MM.1S (cell line): ENCODE data around the gene AUTS2.

ENCODE experiments used
- DNase-seq: peaks from one replicate; pipeline ENCODE4 v3.0.0-alpha.2; 2015
- H2AFZ ChIP-seq: fragments of 300-600 bp; sonication (generic); 2 replicates; pipeline ENCODE4 v1.6.0; 2016; ENCODE audit warnings: antibody characterized with exemption, low read length
- H3F3A ChIP-seq: fragments of 300-600 bp; sonication (generic); 2 replicates; pipeline ENCODE4 v1.6.1; 2016; ENCODE audit warnings: mild to moderate bottlenecking, antibody characterized with exemption, low read length, moderate library complexity, mixed read lengths; ENCODE audit not compliant: insufficient read depth
- H3K27ac ChIP-seq: fragments of 300-600 bp; sonication (generic); 2 replicates; pipeline ENCODE4 v1.5.1; 2016; ENCODE audit warnings: mild to moderate bottlenecking, low read length
- H3K27me3 ChIP-seq: fragments of 300-600 bp; sonication (generic); replicated peaks from 2 replicates; pipeline ENCODE4 v1.6.0; 2016; ENCODE audit warnings: low read length; ENCODE audit not compliant: insufficient read depth
- H3K36me3 ChIP-seq: fragments of 300-600 bp; sonication (generic); replicated peaks from 2 replicates; pipeline ENCODE4 v1.6.1; 2016; ENCODE audit warnings: mild to moderate bottlenecking, low read length, mixed read lengths; ENCODE audit not compliant: insufficient read depth
- H3K4me1 ChIP-seq: fragments of 300-600 bp; sonication (generic); 2 replicates; pipeline ENCODE4 v1.6.1; 2016; ENCODE audit warnings: low read length, mixed read lengths
- H3K4me2 ChIP-seq: fragments of 300-600 bp; sonication (generic); 2 replicates; pipeline ENCODE4 v1.6.0; 2016; ENCODE audit warnings: low read depth, low read length
- H3K4me3 ChIP-seq: fragments of 300-600 bp; sonication (generic); 2 replicates; pipeline ENCODE4 v1.5.1; 2016; ENCODE audit warnings: low read length, mixed read lengths
- H3K79me2 ChIP-seq: fragments of 300-600 bp; sonication (generic); 2 replicates; pipeline ENCODE4 v1.6.1; 2016; ENCODE audit warnings: mixed run types, low read length, mixed read lengths
- H3K9ac ChIP-seq: fragments of 300-600 bp; sonication (generic); 2 replicates; pipeline ENCODE4 v1.6.1; 2016; ENCODE audit warnings: low read length, mixed read lengths
- H3K9me2 ChIP-seq: fragments of 300-600 bp; sonication (generic); replicated peaks from 2 replicates; pipeline ENCODE4 v1.6.1; 2016; ENCODE audit warnings: mild to moderate bottlenecking, low read length, mixed read lengths; ENCODE audit not compliant: insufficient read depth
- H3K9me3 ChIP-seq: fragments of 300-600 bp; sonication (generic); replicated peaks from 2 replicates; pipeline ENCODE4 v1.6.1; 2016; ENCODE audit warnings: mild to moderate bottlenecking, low read length, mixed read lengths; ENCODE audit not compliant: insufficient read depth
- H4K20me1 ChIP-seq: fragments of 300-600 bp; sonication (generic); 2 replicates; pipeline ENCODE4 v1.6.1; 2016; ENCODE audit warnings: mild to moderate bottlenecking, low read length, moderate library complexity, mixed read lengths; ENCODE audit not compliant: insufficient read depth
- EZH2 ChIP-seq: fragments of 300-600 bp; sonication (generic); optimal IDR thresholded peaks from 2 replicates; pipeline ENCODE3; 2017; ENCODE audit warnings: low read depth, mild to moderate bottlenecking, antibody characterized with exemption, low read length, mixed read lengths
- EZH2phosphoT487 ChIP-seq: fragments of 300-600 bp; sonication (generic); IDR thresholded peaks from 2 replicates; pipeline ENCODE4 v1.6.1; 2018; ENCODE audit warnings: antibody characterized with exemption, low read length
- TF ChIP-seq, protein P1 (sequence below): fragments of 300-600 bp; sonication (generic); IDR thresholded peaks from 2 replicates; pipeline ENCODE4 v1.5.1; 2016; ENCODE audit warnings: antibody characterized with exemption, low read length, mixed read lengths

The AUTS2 gene

DNA sequence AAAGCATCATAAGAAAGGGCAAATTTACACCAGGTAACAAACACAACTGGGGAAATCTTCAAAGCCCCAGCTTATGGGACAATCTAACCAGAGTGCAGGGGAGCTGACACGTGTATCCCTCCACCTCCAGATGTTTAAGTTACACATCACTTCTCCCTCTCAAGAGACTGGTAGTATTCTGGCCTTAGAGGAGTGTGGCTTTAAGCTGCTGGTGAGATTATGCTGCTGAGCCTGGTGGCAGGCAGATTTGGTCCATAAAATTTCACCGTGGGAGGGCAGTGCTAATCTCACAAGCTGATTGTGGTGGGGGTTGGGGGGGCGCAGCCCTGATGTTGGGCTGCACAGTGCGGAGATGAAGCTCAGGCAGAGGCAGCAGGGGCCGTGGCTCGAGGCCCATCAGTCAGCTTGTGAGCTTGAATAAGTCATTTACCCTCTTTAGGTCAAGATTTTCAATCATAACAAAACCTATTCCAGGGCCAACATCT lies 1102.7 kb downstream of the AUTS2 start:
- Histone ChIP-seq H3K27me3 (no peaks in the 10 kb centered on the region), H3K36me3 (peaks cover 8% of the 10 kb centered on the region; the same call in 1 of the 2 replicates), H3K9me3 (no peaks in the 10 kb centered on the region), H3K9ac (no peak overlapping the region), H4K20me1 (no peaks in the 10 kb centered on the region; the same call in 1 of the 2 replicates), H3K9me2 (no peaks in the 10 kb centered on the region), H3F3A (0 out of 2 replicates have a peak, but pooled peaks cover 6% of the 10 kb centered on the region), H3K4me2 (no peak overlapping the region), H3K4me3 (no peak overlapping the region), H3K27ac (peak overlapping the region; percentile 34; the same call in 1 of the 2 replicates), H3K4me1 (peaks cover 23% of the 10 kb centered on the region), H3K79me2 (peaks cover 100% of the 10 kb centered on the region), H2AFZ (no peak overlapping the region)
- no peak for TF ChIP-seq EZH2phosphoT487
- TF ChIP-seq, protein P1, sequence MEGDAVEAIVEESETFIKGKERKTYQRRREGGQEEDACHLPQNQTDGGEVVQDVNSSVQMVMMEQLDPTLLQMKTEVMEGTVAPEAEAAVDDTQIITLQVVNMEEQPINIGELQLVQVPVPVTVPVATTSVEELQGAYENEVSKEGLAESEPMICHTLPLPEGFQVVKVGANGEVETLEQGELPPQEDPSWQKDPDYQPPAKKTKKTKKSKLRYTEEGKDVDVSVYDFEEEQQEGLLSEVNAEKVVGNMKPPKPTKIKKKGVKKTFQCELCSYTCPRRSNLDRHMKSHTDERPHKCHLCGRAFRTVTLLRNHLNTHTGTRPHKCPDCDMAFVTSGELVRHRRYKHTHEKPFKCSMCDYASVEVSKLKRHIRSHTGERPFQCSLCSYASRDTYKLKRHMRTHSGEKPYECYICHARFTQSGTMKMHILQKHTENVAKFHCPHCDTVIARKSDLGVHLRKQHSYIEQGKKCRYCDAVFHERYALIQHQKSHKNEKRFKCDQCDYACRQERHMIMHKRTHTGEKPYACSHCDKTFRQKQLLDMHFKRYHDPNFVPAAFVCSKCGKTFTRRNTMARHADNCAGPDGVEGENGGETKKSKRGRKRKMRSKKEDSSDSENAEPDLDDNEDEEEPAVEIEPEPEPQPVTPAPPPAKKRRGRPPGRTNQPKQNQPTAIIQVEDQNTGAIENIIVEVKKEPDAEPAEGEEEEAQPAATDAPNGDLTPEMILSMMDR: no peak
- no peak for TF ChIP-seq EZH2
- DNase-seq: peak; percentile 17

DNA sequence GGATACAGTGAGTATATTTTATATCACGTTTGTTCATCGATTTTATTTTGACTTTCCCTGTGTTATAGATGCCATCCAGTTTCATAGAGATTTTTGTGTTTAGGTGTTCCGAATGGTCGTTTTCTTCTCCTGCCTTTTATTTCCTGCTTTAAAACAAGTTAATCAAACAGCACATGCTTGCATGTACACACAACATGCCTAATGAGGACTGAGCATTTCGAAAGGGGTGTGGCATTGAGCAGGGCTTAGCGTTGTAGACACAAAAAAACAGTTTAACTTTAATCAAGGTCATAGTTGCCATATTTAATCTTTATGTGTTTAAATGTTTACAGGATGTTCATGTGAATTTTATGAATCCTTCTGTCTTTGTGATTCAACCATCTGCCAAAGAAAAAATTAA lies 1103.2 kb downstream of the AUTS2 start:
- H3K27me3 ChIP-seq: no peaks in the 10 kb centered on the region
- no peak for DNase-seq
- TF ChIP-seq, protein P1: no peak
- no peak for TF ChIP-seq EZH2
- no peak for TF ChIP-seq EZH2phosphoT487
- H3K4me3 ChIP-seq: no peak overlapping the region
- no peak overlapping the region for H3K4me2 ChIP-seq
- H3F3A ChIP-seq: 0 out of 2 replicates have a peak, but pooled peaks cover 3% of the 10 kb centered on the region
- no peaks in the 10 kb centered on the region; the same call in 1 of the 2 replicates for H4K20me1 ChIP-seq
- no peak overlapping the region for H3K9ac ChIP-seq
- peaks cover 8% of the 10 kb centered on the region; the same call in 1 of the 2 replicates for H3K36me3 ChIP-seq
- H2AFZ ChIP-seq: no peak overlapping the region
- H3K4me1 ChIP-seq: peaks cover 22% of the 10 kb centered on the region
- peaks cover 100% of the 10 kb centered on the region for H3K79me2 ChIP-seq
- no peaks in the 10 kb centered on the region for H3K9me2 ChIP-seq
- H3K9me3 ChIP-seq: no peaks in the 10 kb centered on the region
- H3K27ac ChIP-seq: no peak overlapping the region

DNA sequence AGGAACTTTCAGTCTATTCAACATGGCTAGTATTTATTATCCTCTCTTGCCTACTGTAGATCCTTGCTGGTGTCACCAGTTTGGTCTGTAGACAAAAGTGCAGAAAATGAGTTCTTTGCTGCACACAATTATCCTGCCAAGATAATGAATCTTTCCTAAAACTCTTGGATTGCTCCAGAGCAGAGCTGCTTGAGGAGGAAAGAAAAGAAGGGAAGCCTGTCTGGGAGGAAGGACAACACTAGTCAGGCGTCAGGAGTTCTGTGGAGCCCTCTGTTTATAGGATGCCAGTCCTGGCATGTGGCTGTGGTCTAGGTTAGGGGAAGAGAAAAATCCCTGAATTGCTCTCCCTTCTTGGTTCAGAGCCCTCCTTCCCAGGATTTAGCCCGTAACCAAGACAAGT lies 1103.7 kb downstream of the AUTS2 start:
- Histone ChIP-seq H4K20me1 (no peaks in the 10 kb centered on the region; the same call in 1 of the 2 replicates), H3K27ac (no peak overlapping the region), H3K27me3 (no peaks in the 10 kb centered on the region), H3K4me2 (no peak overlapping the region), H3K4me1 (peaks cover 17% of the 10 kb centered on the region), H3K9me2 (no peaks in the 10 kb centered on the region), H2AFZ (no peak overlapping the region), H3K79me2 (peaks cover 100% of the 10 kb centered on the region), H3K9ac (no peak overlapping the region), H3K36me3 (peaks cover 8% of the 10 kb centered on the region; the same call in 1 of the 2 replicates), H3K4me3 (no peak overlapping the region), H3K9me3 (no peaks in the 10 kb centered on the region), H3F3A (no peaks in the 10 kb centered on the region)
- no peak for DNase-seq
- TF ChIP-seq, protein P1: no peak
- TF ChIP-seq EZH2: no peak
- TF ChIP-seq EZH2phosphoT487: no peak
